ENCODE measurements around the gene ZSCAN32.

Gene ZSCAN32

GRCh38 chr16:3369073-3369472 is 31.7 kb downstream of the ZSCAN32 start:
- Histone ChIP-seq H3K36me3 (ENCODE audit: insufficient read depth, low read length) (no peaks in the 10 kb centered on the region), H3K4me3 (no peak overlapping the region), H3K27ac (no peak overlapping the region), H3K9ac (ENCODE audit: insufficient read length) (no peak overlapping the region), H3K9me3 (ENCODE audit: low read depth, low read length) (no peaks in the 10 kb centered on the region)
- no peak for DNase-seq (ENCODE audit: low read depth, low spot score)
- TF ChIP-seq POLR2AphosphoS5 (IDR thresholded peaks at IDR 0.05; ENCODE audit: borderline replicate concordance, low read depth, low read length): no peak
- TF ChIP-seq FOXP2 (optimal IDR thresholded peaks at IDR 0.05; ENCODE audit: control extremely low read depth, extremely low read length, insufficient read depth): no peak
- TF ChIP-seq EZH2 (IDR thresholded peaks at IDR 0.05): no peak

- no peak for DNase-seq (ENCODE audit: low read depth, low spot score)
- no peak for TF ChIP-seq FOXP2 (optimal IDR thresholded peaks at IDR 0.05; ENCODE audit: control extremely low read depth, extremely low read length, insufficient read depth)
- Histone ChIP-seq H3K9me3 (ENCODE audit: low read depth, low read length) (no peaks in the 10 kb centered on the region), H3K4me3 (no peak overlapping the region), H3K36me3 (ENCODE audit: insufficient read depth, low read length) (no peaks in the 10 kb centered on the region), H3K9ac (ENCODE audit: insufficient read length) (no peak overlapping the region), H3K27ac (no peak overlapping the region)
Observed at GRCh38 chr16:3364774-3365427, 35.9 kb downstream of the ZSCAN32 start.

- no peak for DNase-seq (ENCODE audit: low read depth, low spot score)
- no peak overlapping the region for H3K4me3 ChIP-seq
- H3K27ac ChIP-seq: no peak overlapping the region
- H3K36me3 ChIP-seq (ENCODE audit: insufficient read depth, low read length): no peaks in the 10 kb centered on the region
- H3K9me3 ChIP-seq (ENCODE audit: low read depth, low read length): no peaks in the 10 kb centered on the region
- H3K9ac ChIP-seq (ENCODE audit: insufficient read length): no peak overlapping the region
- TF ChIP-seq FOXP2 (optimal IDR thresholded peaks at IDR 0.05; ENCODE audit: control extremely low read depth, extremely low read length, insufficient read depth) (no peak), EZH2 (IDR thresholded peaks at IDR 0.05) (no peak), POLR2AphosphoS5 (IDR thresholded peaks at IDR 0.05; ENCODE audit: borderline replicate concordance, low read depth, low read length) (no peak)
Observed at GRCh38 chr16:3363793-3364192, 37.0 kb downstream of the ZSCAN32 start.

- no peak for DNase-seq (ENCODE audit: low read depth, low spot score)
- no peaks in the 10 kb centered on the region for H3K36me3 ChIP-seq (ENCODE audit: insufficient read depth, low read length)
- H3K4me3 ChIP-seq: no peak overlapping the region
- H3K9ac ChIP-seq (ENCODE audit: insufficient read length): no peak overlapping the region
- no peak for TF ChIP-seq POLR2AphosphoS5 (IDR thresholded peaks at IDR 0.05; ENCODE audit: borderline replicate concordance, low read depth, low read length)
- TF ChIP-seq EZH2 (IDR thresholded peaks at IDR 0.05): no peak
- TF ChIP-seq FOXP2 (optimal IDR thresholded peaks at IDR 0.05; ENCODE audit: control extremely low read depth, extremely low read length, insufficient read depth): no peak
- no peaks in the 10 kb centered on the region for H3K9me3 ChIP-seq (ENCODE audit: low read depth, low read length)
- H3K27ac ChIP-seq: no peak overlapping the region
Observed at GRCh38 chr16:3362931-3363330, 37.9 kb downstream of the ZSCAN32 start.

GRCh38 chr16:3358871-3359270 is 41.9 kb downstream of the ZSCAN32 start:
- Histone ChIP-seq H3K27ac (no peak overlapping the region), H3K4me3 (no peak overlapping the region), H3K36me3 (ENCODE audit: insufficient read depth, low read length) (no peaks in the 10 kb centered on the region), H3K9ac (ENCODE audit: insufficient read length) (no peak overlapping the region), H3K9me3 (ENCODE audit: low read depth, low read length) (no peaks in the 10 kb centered on the region)
- TF ChIP-seq FOXP2 (optimal IDR thresholded peaks at IDR 0.05; ENCODE audit: control extremely low read depth, extremely low read length, insufficient read depth): no peak
- TF ChIP-seq EZH2 (IDR thresholded peaks at IDR 0.05): no peak
- no peak for TF ChIP-seq POLR2AphosphoS5 (IDR thresholded peaks at IDR 0.05; ENCODE audit: borderline replicate concordance, low read depth, low read length)
- DNase-seq (ENCODE audit: low read depth, low spot score): no peak

GRCh38 chr16:3356118-3356517 is 44.7 kb downstream of the ZSCAN32 start:
- Histone ChIP-seq H3K4me3 (no peak overlapping the region), H3K9ac (ENCODE audit: insufficient read length) (no peak overlapping the region), H3K27ac (no peak overlapping the region), H3K36me3 (ENCODE audit: insufficient read depth, low read length) (no peaks in the 10 kb centered on the region), H3K9me3 (ENCODE audit: low read depth, low read length) (no peaks in the 10 kb centered on the region)
- no peak for TF ChIP-seq POLR2AphosphoS5 (IDR thresholded peaks at IDR 0.05; ENCODE audit: borderline replicate concordance, low read depth, low read length)
- TF ChIP-seq FOXP2 (optimal IDR thresholded peaks at IDR 0.05; ENCODE audit: control extremely low read depth, extremely low read length, insufficient read depth): no peak
- TF ChIP-seq EZH2 (IDR thresholded peaks at IDR 0.05): no peak
- no peak for DNase-seq (ENCODE audit: low read depth, low spot score)

GRCh38 chr16:3355589-3355988 is 45.2 kb downstream of the ZSCAN32 start, which contains the start of gene OR2C1:
TSS of gene OR2C1 (plus strand) at chr16:3355889. CDS start at chr16:3355941, 52 bp downstream.
- H3K36me3 ChIP-seq (ENCODE audit: insufficient read depth, low read length): no peaks in the 10 kb centered on the region
- H3K4me3 ChIP-seq: no peak within 1 kb of the TSS
- no peak within 1 kb of the TSS for H3K9ac ChIP-seq (ENCODE audit: insufficient read length)
- DNase-seq (ENCODE audit: low read depth, low spot score): no peak
- H3K27ac ChIP-seq: no peak within 1 kb of the TSS
- no peaks in the 10 kb centered on the region for H3K9me3 ChIP-seq (ENCODE audit: low read depth, low read length)
- no peak for TF ChIP-seq POLR2AphosphoS5 (IDR thresholded peaks at IDR 0.05; ENCODE audit: borderline replicate concordance, low read depth, low read length)
- no peak for TF ChIP-seq EZH2 (IDR thresholded peaks at IDR 0.05)
- TF ChIP-seq FOXP2 (optimal IDR thresholded peaks at IDR 0.05; ENCODE audit: control extremely low read depth, extremely low read length, insufficient read depth): no peak

- Histone ChIP-seq H3K9me3 (ENCODE audit: low read depth, low read length) (no peaks in the 10 kb centered on the region), H3K4me3 (no peak overlapping the region), H3K36me3 (ENCODE audit: insufficient read depth, low read length) (no peaks in the 10 kb centered on the region), H3K9ac (ENCODE audit: insufficient read length) (no peak overlapping the region), H3K27ac (no peak overlapping the region)
- DNase-seq (ENCODE audit: low read depth, low spot score): no peak
- no peak for TF ChIP-seq EZH2 (IDR thresholded peaks at IDR 0.05)
- no peak for TF ChIP-seq POLR2AphosphoS5 (IDR thresholded peaks at IDR 0.05; ENCODE audit: borderline replicate concordance, low read depth, low read length)
- TF ChIP-seq FOXP2 (optimal IDR thresholded peaks at IDR 0.05; ENCODE audit: control extremely low read depth, extremely low read length, insufficient read depth): no peak
Observed at GRCh38 chr16:3349175-3349574, 51.6 kb downstream of the ZSCAN32 start.
